ENCODE results near the gene NECTIN1. TPM values are rescaled to one million over a fixed set of nuclear protein-coding genes. Genes with fewer than 3 reads are reported as not detected.

NECTIN1 gene
- total RNA-seq, 1 experiment from 2014 or later: 2.7 TPM

DNA sequence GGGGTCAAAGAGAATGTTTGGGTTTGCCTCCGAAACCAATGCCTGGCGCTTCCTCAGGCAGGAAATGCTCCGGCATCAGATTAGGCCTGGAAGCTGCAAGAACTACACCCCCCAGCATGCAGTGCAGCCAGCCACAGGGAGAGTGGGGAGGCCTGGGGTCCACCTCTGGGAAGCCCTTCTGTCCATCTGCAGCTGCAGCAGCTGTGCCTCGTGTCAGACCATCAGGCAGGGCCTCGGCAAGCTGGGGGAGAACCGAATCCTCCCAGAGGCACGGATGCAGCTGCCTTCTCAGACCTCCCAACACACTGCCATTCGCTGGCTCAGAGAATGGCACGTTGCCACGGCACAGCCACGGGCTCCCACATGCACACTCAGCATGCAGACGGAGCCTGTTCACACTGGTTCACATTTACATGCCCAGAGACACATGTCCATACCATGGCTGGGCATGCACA lies 57.4 kb downstream of the NECTIN1 start:
- in situ Hi-C loops (cut with HindIII; ENCODE audit: low pct_unique_long_range_greater_than_20kb, low sequenced_read_pairs): no loop called here
- no peak for DNase-seq (ENCODE audit: low read depth, low spot score)

DNA sequence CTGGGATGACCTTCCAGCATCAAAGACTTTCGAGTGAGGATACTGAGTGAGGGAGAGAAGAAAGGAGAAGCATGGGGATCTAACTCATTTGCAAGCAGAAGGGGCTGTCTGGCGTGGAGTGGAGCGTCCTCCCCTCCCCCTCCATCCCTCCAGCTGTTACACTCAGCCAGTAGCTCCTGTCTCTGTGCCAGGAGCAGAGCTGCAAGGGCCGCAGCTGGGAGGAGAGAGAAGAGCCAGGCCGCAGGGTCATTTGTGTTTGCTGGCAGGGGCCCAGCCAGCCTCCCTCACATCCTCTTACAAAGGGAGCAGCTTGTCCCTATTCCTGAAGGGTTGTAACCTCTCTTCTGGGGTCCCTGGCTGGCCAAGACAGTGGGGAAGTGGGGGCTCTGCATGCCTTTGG lies 57.9 kb downstream of the NECTIN1 start:
- DNase-seq (ENCODE audit: low read depth, low spot score): no peak
- in situ Hi-C loops (cut with HindIII; ENCODE audit: low pct_unique_long_range_greater_than_20kb, low sequenced_read_pairs): no loop called here

DNA sequence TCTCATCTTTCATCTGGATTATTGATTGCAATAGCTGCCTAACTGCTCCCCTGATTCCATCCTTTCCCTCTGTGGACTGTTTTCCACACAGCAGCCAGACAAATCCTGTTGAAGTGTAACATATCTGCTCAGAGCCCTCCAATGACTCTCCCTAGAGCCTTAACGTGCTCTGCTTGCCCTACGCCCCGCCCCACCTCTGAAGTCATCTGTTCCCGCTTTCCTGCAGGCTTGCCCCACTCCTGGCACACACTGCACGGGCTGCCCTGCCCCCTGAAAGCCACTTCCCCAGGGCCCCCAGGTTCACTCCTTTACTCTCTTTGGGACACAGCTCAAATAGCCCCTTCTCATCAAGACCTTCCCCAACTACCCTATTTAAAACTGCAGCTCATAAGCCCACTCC lies 59.5 kb downstream of the NECTIN1 start:
- DNase-seq (ENCODE audit: low read depth, low spot score): no peak
- in situ Hi-C loops (cut with HindIII; ENCODE audit: low pct_unique_long_range_greater_than_20kb, low sequenced_read_pairs): no loop called here

DNA sequence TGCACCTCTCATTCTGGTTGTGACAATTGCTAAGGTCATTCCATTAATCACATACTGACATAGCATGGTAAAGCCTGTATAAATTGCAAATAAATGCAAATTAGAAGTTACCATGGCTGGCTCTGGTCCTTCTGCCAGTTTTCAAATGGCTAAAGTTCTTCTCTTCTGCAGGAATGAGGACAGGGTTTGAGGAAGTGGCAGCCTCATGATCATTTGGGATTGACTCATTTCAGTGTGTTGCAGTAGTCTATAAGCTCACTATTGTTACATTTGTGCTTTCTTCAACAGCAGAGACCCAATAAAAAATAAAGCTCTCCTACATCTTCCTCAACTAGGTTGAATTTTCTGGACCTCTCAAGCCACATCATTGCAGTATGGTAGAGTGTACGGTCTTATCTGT lies 60.3 kb downstream of the NECTIN1 start:
- in situ Hi-C loops (cut with HindIII; ENCODE audit: low pct_unique_long_range_greater_than_20kb, low sequenced_read_pairs): no loop called here

DNA sequence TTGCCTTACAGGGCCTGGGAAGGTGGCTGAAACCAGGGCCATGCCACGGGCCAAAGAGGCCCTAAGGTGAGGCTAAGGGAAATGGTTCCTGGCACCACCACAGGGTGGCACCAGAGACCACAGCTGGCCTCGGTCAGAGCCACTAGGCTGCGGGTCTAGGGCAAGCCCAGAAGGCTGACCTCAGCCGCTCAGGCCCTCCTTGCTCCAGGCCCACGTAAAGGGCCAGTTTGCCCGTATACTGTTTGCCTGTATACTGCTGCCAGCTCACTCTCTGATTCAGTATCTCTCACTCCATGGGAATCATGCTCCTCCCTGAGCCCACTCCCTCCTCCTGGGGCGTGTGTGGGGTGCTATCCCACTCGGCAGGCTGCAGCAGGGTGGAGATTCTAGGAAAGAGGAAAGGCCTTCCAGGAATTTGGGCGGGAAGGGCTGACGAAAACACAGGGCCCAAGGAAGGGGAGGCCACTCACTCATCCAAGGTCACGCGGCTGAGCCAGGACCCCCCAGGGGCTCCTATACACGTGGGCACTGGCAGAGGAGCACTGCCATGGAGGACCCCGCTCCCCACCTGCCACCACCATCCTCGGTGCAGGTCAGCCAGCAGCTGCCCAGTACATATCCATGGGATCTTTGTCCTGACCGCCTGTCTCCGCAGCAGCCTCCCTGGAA lies 62.4 kb downstream of the NECTIN1 start:
- in situ Hi-C loops (cut with HindIII; ENCODE audit: low pct_unique_long_range_greater_than_20kb, low sequenced_read_pairs): no loop called here
- peak; percentile 69 for DNase-seq (ENCODE audit: low read depth, low spot score)

More for the DNA sequence above, 60.3 kb downstream of the NECTIN1 start:
- no peak for DNase-seq (ENCODE audit: low read depth, low spot score)

DNA sequence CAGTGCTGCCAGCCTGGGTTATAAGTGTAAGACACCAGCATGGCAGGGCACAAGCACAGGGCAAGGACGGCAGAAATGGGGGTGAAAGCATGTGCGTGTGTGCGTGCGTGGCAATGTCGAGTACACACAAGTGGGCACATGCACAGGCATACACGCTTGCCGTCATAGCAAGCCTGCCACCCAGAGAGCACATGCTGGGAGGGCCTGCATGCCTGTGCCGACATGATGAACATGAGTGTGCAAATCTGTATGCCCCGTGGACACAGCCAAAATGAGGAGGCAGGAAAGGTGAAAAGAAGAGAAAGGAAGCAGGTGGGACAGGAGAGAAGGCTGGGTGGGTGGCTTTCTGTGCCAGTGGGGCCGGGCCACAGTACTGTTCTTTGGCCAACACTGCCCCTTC lies 62.9 kb downstream of the NECTIN1 start:
- DNase-seq (ENCODE audit: low read depth, low spot score): no peak
- in situ Hi-C loops (cut with HindIII; ENCODE audit: low pct_unique_long_range_greater_than_20kb, low sequenced_read_pairs): no loop called here

DNA sequence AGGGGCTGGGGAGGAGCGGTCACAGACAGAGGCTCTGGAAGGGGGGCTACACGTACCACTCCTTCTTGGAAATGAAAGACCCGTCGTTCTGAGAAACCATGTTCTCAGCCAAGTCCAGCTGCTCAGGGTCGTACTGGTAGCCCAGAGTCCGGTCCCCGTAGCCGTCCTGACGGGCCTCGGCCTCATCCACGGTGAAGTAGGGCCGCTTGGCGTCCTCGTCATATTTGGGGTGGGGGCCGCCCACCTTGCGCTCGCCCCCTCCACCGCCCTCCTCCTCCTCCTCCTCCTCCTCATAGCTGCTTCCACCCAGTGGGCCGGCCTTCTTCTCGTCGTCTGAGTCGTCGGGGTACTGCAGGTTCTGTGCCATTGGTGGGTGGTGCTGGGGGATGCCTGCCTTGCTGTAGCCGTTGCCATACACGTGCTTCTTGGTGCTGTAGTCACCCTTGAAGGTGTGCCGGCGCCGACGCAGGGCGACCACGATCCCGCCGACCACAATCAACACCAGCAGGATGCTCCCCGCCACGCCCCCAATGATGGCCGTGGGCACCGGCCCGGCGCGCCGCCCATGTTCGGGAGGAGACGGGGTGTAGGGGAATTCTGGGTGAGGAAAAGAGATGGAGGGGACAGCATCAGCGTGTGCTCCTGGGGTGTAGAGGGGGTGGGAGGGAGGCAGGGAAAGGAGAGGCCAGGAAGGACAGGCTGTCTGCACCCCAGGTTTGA lies 64.1 kb downstream of the NECTIN1 start:
- in situ Hi-C loops (cut with HindIII; ENCODE audit: low pct_unique_long_range_greater_than_20kb, low sequenced_read_pairs): no loop called here
- no peak for DNase-seq (ENCODE audit: low read depth, low spot score)

DNA sequence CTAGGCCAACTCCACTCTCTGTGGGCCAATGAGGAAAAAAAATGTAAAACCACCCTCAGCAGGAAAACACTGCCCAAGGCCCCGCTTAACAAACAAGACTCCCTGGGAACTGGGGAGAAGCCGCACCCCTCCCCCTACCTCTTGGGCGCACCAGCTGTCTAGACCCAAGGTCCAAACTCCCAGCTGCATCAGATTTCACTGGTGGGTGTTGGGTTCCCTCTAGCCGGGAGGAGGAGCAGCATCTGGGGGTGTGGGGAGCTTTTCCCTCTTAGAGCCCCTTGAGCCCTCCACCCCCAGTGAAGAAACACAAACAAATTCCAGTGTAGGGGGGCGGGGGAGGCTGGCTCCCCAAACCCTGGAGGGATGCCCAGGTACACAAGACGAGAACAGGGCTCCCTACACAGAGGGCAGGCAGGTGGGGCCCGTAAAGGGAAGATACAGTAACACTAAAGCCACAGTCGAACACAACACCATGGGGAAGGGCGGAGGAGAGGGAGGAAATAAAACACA lies 64.9 kb downstream of the NECTIN1 start:
- in situ Hi-C loops (cut with HindIII; ENCODE audit: low pct_unique_long_range_greater_than_20kb, low sequenced_read_pairs): no loop called here
- no peak for DNase-seq (ENCODE audit: low read depth, low spot score)

DNA sequence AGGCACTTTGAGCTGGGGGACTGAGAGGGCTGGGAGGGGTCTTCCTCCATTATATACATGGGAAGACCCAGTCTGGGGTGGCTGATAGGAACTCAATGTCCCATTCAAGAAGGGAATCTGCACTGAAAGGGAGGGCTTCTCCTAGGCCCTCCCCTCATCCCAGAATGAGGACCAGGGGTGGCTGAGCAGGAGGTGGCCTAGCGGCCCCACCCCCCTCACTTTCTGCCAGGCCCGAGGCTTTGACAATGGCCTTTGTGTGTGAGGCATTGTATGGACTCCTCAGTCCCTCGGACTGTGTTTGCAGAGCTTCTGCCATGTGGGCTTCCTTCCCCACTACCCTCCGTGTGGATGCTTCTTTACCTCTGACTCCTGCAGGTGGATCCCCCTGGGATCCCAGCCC lies 65.7 kb downstream of the NECTIN1 start:
- in situ Hi-C loops (cut with HindIII; ENCODE audit: low pct_unique_long_range_greater_than_20kb, low sequenced_read_pairs): no loop called here

DNA sequence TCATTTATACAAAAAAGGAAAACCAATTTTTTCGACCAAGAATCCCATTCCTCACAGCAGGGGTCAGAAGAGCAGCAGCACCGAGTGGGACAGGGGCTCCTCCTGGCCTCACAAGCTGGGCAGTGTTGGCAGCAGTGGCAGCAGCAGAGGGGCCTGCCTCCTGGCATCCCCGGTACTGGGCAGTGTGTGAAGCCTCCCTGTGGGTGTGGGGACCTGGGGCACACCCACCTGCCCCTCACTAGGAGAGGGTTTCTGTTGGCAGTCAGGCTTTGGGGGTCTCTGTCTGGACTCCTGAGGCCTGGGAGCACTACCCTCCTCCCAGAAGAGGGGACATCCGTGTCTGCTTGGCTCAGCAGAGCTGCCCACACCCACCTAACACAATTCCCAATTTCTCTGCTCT lies 67.8 kb downstream of the NECTIN1 start:
- in situ Hi-C loops (cut with HindIII; ENCODE audit: low pct_unique_long_range_greater_than_20kb, low sequenced_read_pairs): no loop called here
- DNase-seq (ENCODE audit: low read depth, low spot score): no peak

More for the DNA sequence above, 65.7 kb downstream of the NECTIN1 start:
- no peak for DNase-seq (ENCODE audit: low read depth, low spot score)

DNA sequence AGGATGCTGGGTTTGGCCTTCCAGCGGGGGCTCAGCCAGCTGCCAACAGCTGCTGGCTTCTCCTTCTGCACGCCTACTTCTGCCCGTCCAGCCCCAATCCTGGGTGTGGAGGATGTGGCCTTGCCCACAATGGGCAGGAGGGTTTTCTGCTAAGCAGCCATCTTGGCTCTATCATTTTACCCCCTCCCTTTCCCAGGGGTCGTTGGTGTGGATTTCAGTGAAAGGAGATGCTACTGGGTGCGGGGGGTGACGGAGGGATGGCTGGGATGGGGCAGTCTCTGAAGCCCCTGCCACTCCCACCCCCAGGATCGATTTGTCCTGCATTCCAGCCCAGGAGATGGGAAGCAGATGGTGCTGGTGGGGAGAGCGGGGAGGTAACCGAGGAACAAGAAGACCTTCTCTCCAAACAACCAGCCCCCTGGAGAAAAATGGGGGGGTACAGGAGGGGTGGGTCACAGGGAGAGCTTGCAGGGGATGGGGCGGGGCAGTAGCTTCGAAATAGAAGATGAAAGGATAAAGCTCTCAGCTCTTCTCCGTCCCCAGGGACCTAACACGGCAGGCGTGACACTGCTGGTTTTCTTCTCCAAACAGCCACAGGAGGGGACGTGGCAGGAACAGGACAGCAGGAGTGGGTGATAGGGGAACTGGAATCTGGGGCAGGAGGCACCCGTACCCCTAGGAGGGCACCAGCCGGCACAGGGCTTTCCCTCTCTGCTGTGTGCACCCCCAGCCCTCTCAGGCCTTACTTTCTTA lies 68.9 kb downstream of the NECTIN1 start:
- no peak for DNase-seq (ENCODE audit: low read depth, low spot score)
- in situ Hi-C loops (cut with HindIII; ENCODE audit: low pct_unique_long_range_greater_than_20kb, low sequenced_read_pairs): no loop called here

DNA sequence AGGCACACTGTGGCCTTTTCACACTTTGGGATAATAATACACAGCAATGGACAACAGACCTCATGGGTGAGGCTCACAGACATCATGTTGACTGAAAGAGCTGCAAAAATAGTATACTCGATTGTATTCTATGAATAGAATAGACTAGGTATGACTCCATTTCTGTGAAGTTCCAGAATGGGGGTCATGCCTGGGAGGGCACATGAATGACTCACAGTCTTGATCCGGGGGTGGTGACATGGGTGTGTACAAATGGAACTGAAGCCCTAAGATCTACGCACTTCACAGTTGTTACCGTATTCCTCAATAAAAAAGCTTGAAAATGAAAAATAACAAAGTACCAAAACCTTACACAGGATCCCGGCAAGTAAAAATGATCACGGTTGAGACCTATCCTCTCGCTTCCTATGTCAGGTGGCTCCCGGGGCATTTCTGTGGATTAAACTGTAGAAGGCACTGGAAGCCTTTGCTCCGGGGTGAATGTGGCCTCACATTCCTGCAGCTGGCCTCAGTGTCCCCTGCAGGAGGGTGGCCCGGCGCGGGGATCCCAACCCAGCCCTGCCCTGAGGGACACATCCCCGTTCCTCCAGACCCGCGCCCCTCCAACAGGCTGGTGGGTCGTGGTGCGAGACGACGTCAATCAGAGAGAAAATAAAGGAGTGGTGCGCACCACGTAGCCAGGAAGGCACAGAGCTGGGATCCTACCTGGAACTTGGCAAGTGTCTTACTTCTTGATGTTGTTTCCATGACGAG lies 75.9 kb downstream of the NECTIN1 start:
- in situ Hi-C loops (cut with HindIII; ENCODE audit: low pct_unique_long_range_greater_than_20kb, low sequenced_read_pairs): no loop called here

DNA sequence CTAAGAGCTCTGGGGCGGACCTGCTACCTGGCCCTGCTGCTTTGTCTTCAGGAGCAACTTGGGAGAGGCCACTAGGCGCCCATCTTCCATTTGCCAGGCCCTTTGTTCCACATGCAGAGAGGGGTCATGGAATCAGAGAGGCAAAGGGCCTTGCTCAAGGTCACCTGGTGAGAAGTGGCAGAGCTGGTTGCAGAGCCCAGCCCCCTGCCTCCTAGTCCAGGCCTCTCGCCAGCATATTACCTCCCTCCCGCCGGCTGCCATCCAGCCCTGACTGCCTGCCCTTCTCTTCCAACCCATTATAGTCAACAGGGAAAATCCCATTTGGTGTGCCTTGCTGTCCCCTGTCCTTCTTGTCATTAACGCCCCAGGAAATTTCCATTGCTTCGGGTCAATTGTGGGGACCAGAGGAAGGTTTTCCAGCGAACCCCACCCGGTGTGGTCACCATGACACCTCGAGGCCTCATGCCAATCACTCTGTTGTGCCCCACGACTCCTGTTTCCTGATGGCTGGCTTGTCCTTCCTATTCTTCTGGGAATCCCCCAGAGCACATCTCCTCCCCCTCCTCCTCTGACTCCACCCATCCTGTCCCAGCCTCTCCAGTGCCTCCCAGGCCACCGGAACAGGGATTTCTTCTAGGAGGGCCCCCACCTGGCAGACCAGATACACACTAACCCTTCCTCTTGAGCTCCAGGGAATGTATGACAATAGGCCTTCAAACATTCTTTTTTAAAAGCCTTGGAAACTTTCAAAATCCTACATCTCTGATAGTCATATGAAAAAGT lies 77.0 kb downstream of the NECTIN1 start:
- no peak for DNase-seq (ENCODE audit: low read depth, low spot score)
- in situ Hi-C loops (cut with HindIII; ENCODE audit: low pct_unique_long_range_greater_than_20kb, low sequenced_read_pairs): no loop called here

More for the DNA sequence above, 75.9 kb downstream of the NECTIN1 start:
- DNase-seq (ENCODE audit: low read depth, low spot score): no peak

DNA sequence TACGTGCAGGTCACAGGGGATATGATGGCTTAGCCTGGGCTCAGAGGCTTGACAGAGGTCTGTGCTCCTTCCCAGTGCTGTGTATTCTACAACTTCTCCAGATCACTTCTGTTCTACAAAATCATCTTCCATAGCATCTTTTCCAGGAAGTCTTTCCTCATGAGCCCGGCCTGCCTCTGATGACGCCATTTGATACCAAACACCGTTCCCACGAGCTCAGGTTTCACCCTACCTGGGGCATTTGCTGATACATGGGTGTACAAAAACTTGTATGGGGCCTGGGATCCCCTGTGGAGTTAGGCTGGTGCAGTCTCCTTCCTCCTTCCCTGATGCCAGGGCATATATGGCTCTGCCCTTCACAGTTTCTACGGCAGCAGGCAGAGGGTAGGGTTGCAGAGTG lies 78.7 kb downstream of the NECTIN1 start:
- in situ Hi-C loops (cut with HindIII; ENCODE audit: low pct_unique_long_range_greater_than_20kb, low sequenced_read_pairs): no loop called here
- no peak for DNase-seq (ENCODE audit: low read depth, low spot score)

DNA sequence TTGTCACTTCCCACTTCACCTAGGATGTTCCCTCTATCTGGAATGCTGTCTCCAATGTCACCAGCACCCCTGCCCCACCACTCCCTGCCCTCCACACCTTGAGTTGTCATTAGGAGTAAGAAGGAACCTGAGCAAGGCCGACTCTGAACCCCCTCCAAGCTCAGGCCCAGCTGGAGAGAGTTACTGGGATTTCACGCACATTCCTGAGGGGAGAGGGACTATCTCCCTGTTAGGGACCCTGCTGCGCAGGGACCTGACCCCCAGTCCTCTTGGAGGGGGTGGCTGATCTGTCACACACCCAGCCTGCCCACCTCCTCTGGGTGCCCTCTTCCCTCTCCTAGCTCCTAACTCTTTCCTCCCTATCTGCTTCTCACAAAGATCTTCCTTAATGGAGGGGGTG lies 81.7 kb downstream of the NECTIN1 start:
- DNase-seq (ENCODE audit: low read depth, low spot score): no peak
- in situ Hi-C loops (cut with HindIII; ENCODE audit: low pct_unique_long_range_greater_than_20kb, low sequenced_read_pairs): no loop called here

DNA sequence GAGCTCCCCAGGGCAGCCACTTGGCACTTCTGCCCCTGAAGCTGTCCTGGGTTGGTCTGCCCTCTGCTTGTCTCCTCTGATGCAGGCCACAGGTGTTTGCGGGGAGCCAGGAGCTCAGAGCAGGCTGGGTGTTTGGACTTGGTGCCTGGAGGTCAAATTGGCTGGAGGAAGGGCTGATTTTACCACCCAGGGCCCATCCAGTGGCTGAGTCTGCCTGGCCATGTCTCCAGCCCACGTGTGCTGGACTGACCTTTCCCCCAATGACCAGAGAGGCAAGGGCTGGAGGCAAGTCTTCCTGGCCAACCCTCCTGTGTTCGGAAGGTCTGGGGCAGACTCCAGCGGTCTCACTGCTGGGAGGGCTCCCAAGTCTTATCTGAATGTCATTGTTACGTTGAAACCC lies 84.0 kb downstream of the NECTIN1 start:
- no peak for DNase-seq (ENCODE audit: low read depth, low spot score)
- in situ Hi-C loops (cut with HindIII; ENCODE audit: low pct_unique_long_range_greater_than_20kb, low sequenced_read_pairs): no loop called here

DNA sequence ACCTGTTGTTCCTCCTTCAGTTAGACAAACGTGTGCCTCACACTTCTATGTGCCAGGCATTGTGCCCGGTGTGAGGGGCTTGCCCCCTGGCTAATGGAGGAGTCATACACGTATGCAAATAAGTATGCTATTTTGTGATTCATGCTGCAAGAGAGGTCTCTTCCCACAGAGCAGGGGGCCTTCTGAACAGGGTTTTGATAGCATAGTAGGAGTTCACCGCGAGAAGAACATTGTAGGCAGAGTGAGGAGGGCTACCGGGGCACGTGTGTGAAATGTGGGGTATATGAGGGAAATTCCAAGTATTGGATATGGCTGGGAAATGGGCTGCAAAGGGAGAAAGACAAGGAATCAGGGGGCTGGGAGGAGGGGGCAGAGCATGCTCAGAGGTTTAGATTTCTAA lies 84.5 kb downstream of the NECTIN1 start:
- in situ Hi-C loops (cut with HindIII; ENCODE audit: low pct_unique_long_range_greater_than_20kb, low sequenced_read_pairs): no loop called here
- DNase-seq (ENCODE audit: low read depth, low spot score): no peak
